Stimulated activated CD8-positive, alpha-beta memory T cell treated with anti-CD3 and anti-CD28 coated beads, Interleukin-4, amount 100 ng/mL, for 48 hours (primary cell): ENCODE data around the gene ARFGEF2.
A peak's percentile ranks its signal among the peaks of the same experiment; 100 is the strongest.

Experiments used
- DNase-seq: peaks from one replicate; pipeline ENCODE4 v3.0.0-alpha.2; 2020

Gene ARFGEF2

GRCh38 chr20:48899881-48900280 is 21.6 kb upstream of the ARFGEF2 start:
- no peak for DNase-seq

GRCh38 chr20:48901326-48901725 is 20.2 kb upstream of the ARFGEF2 start:
- DNase-seq = no peak

GRCh38 chr20:48903705-48904104 is 17.8 kb upstream of the ARFGEF2 start:
- no peak for DNase-seq

GRCh38 chr20:48904566-48905296 is 16.8 kb upstream of the ARFGEF2 start:
- peak; percentile 83 for DNase-seq

- DNase-seq = no peak
Observed at GRCh38 chr20:48905297-48905647, 16.2 kb upstream of the ARFGEF2 start.

GRCh38 chr20:48906221-48906877 is 15.2 kb upstream of the ARFGEF2 start:
- no peak for DNase-seq

GRCh38 chr20:48908656-48909319 is 12.7 kb upstream of the ARFGEF2 start:
- no peak for DNase-seq

GRCh38 chr20:48909910-48910309 is 11.6 kb upstream of the ARFGEF2 start:
- no peak for DNase-seq

- no peak for DNase-seq
Observed at GRCh38 chr20:48910347-48910781, 11.1 kb upstream of the ARFGEF2 start.

GRCh38 chr20:48912065-48912464 is 9.4 kb upstream of the ARFGEF2 start:
- DNase-seq = no peak

- no peak for DNase-seq
Observed at GRCh38 chr20:48916699-48917098, 4.8 kb upstream of the ARFGEF2 start.

- DNase-seq = no peak
Observed at GRCh38 chr20:48919336-48919881, 2.1 kb upstream of the ARFGEF2 start.

GRCh38 chr20:48919882-48920526 is 1.5 kb upstream of the ARFGEF2 start:
- no peak for DNase-seq

- no peak for DNase-seq
Observed at GRCh38 chr20:48920527-48921167, 864 bp upstream of the ARFGEF2 start.

- no peak for DNase-seq
Observed at GRCh38 chr20:48921883-48922820, 641 bp downstream of the ARFGEF2 start.

- no peak for DNase-seq
Observed at GRCh38 chr20:48923149-48923718, 1.7 kb downstream of the ARFGEF2 start.

GRCh38 chr20:48924756-48925109 is 3.2 kb downstream of the ARFGEF2 start:
- DNase-seq = no peak

GRCh38 chr20:48926267-48926666 is 4.8 kb downstream of the ARFGEF2 start:
- no peak for DNase-seq

- no peak for DNase-seq
Observed at GRCh38 chr20:48926821-48927220, 5.3 kb downstream of the ARFGEF2 start.

GRCh38 chr20:48928832-48929725 is 7.6 kb downstream of the ARFGEF2 start:
- no peak for DNase-seq
